ENCODE results near the gene PRDM15.

Gene PRDM15

GRCh38 chr21:41778930-41779600, 100.1 kb downstream of the PRDM15 start:
- DNase-seq (ENCODE audit: low read depth) = no peak

DNA sequence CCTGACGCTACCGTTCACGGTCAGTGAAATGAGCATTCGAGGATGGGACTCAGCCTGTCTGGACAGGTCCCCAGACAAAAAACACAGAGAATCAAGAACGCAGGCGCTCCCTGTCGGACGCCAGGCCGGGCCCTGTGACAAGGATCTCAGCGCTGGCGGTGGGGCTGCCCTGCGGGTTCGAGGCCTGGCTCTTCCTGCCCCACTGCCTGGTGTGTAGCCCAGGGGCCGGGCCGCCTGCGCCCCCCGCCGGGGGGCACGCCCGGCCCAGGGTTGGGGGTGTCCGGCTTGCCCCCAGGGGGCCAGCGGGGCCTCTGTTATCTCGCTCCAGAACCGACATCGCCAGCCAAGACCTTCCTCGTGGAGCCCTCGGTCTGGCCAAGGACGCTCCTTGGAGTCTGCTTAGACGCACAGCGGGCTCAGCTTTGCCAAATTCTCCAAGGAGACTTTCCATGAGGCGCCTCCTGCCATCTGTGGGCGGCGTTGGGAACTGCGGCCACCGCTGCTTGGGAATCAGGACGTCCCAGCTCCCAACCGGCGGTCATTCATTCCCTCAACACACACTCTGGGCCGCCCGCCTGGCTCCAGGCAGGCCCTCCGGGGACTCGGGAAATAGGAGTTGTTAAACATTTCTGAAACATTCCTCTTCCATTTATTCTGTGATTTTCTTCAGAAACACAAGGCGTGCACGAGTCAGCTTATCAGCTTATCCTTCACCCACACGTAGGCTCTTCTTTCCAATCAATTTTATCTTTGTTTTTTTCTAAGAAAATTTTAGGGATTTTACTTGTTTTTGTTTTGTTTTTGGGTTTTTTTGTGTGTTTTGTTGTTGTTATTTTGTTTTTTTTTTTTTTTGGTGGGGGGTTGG, 101.0 kb downstream of the PRDM15 start:
- no peak for DNase-seq (ENCODE audit: low read depth)

GRCh38 chr21:41776778-41777177, 102.4 kb downstream of the PRDM15 start:
- no peak for DNase-seq (ENCODE audit: low read depth)

DNA sequence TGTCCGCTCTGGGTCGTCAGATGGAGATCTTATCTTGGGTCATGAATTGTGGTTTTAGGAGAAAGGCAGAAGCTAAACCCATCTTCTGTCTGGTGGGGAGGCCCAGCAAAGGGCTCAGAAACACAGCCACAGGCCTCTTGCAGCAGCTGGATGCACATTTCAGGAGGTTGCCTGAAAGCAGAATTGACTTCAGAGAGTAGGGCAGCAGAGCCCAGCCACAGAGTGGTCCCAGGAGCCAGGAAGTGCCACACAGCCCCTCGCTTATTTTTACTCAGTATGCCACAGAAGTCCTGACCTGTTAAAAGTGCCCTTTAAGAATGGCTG, 104.0 kb downstream of the PRDM15 start:
- DNase-seq (ENCODE audit: low read depth) = no peak

GRCh38 chr21:41774467-41775148, 104.5 kb downstream of the PRDM15 start:
- no peak for DNase-seq (ENCODE audit: low read depth)

DNA sequence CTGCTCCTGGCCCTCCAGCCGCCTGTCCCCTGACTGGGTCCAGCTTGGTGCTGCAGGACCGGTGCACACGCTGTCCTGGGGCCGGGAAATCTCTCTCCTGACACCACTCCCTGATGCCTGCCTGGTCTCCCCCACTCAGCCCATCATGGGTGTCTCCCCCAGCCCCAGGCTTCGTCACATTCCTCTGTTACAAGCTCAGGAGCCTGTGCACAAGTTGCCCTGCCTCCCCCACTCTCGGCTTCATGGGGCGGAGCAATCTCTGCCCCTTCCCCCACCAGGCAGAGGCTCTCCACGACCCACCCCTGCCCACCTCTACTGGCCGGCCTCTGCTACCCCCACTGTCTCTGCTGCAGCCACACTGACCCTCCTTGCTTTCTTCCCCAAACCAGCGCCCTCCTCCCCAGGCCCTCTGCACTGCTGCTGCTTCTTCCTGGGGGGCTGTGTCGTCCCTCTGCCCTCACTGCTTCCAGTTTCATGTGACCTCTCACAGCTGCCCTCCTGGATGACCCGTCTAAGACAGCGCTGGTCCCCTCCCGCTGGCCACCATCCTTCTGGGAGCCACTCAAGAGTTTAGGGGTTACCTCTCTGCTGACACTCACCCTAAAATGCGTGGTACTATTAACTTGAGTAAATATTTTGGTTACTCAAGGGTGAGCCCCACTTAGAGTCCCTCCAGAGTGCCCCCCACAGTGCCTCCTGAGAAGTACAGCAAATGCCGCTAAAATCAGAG, 106.6 kb downstream of the PRDM15 start:
- no peak for DNase-seq (ENCODE audit: low read depth)

DNA sequence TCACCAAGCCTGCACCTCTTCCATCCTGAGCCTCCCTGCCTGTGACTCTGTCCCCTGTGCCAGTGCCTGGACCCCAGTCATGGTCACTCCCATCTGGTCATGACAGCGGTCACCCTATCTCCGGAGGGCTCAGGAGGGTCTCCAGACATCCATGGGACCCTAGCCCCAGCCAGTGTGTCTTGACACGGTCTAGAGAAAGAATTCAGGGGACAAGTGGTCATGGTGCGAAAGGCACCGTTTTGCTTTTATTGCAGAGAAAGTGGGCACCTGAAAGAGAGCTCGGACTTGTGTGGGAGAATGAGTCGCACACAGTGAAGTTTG, 107.6 kb downstream of the PRDM15 start:
- no peak for DNase-seq (ENCODE audit: low read depth)

DNA sequence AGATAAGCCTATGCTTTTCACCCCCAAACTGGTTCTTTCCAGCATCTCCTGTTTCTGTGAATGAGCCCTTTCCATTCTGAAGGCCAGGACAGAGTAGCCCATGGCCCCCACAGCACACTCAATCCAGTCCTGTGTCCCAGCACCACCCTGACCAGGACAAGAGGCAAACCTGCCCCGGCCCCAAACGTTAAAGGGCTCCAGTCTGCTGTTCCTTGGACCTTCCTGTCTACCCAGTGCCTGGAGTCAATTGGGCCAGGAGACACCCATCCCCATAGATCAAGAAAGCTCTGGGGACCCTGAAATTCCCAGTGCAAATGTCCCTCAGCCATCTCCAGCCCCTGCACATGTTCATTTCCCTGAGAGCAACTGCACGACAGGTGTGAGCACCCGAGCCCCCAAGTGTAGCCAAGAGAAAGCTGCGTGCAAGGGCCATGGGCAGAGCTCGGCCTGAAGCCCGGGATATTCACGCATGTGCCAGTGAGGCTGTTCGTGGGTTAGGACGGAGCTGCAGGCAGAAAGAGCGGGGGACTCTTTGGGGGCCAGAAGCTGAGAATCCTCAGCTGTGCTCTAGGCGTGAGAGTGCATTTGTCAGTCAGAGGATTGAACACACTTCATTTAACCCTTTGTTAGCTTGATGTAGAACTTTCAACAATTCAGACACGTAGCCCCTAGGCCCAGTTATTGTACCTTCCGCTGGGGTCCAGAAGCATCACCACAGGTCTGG, 108.1 kb downstream of the PRDM15 start:
- no peak for DNase-seq (ENCODE audit: low read depth)

GRCh38 chr21:41769933-41770332, 109.2 kb downstream of the PRDM15 start:
- DNase-seq (ENCODE audit: low read depth) = no peak

DNA sequence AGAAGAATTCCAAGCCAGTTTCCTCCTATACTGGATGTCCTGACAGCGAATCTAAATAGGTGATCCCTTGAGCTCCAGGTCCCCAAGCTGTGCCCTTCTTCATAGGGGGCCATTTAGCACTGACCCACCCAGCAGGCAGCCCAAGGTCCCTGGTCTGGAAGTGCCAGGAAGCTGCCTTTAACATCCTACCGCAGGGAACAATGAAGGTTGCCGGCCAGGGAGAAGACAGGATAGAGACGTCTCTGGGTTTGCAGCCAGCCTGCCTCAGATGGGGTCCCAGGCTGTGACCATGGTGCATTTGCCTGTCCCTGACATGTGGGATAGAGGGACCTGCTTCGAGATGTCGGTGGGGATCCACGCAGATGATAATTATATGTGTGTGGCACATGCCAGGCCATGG, 109.6 kb downstream of the PRDM15 start:
- no peak for DNase-seq (ENCODE audit: low read depth)

DNA sequence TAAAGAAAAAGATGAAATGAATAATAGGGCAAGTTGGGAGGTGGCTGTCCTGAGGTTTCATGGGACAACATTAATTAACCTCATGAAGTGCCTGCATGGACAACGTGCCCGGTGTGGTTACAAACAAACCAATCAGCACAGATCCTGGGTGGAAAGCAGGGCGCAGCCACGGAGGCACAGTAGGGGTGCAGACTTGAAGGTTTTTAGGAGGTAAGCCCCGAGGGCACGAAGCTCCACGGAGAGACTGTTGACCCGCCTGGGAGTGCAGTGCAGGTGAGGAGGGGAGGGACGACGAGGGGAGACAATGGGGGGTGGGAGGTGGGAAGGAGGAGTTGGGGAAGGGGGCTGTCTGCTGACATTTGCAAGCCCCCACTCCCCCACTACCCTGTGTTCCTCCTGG, 110.0 kb downstream of the PRDM15 start:
- no peak for DNase-seq (ENCODE audit: low read depth)

- DNase-seq (ENCODE audit: low read depth) = no peak
These were observed 110.6 kb downstream of the PRDM15 start for GRCh38 chr21:41768437-41769042.

- no peak for DNase-seq (ENCODE audit: low read depth)
These were observed 111.3 kb downstream of the PRDM15 start for GRCh38 chr21:41767606-41768436.

- DNase-seq (ENCODE audit: low read depth) = peak; percentile 25
These were observed 112.1 kb downstream of the PRDM15 start, which contains the start of gene RIPK4 for GRCh38 chr21:41766883-41767605. Gene RIPK4 (minus strand): TSS chr21:41767052. CDS start chr21:41767041, 11 bp downstream.

- no peak for DNase-seq (ENCODE audit: low read depth)
These were observed 112.9 kb downstream of the PRDM15 start for GRCh38 chr21:41765973-41766882.

GRCh38 chr21:41765420-41765821, 113.7 kb downstream of the PRDM15 start:
- no peak for DNase-seq (ENCODE audit: low read depth)

GRCh38 chr21:41764558-41765419, 114.4 kb downstream of the PRDM15 start:
- DNase-seq (ENCODE audit: low read depth) = no peak

GRCh38 chr21:41763996-41764395, 115.1 kb downstream of the PRDM15 start:
- no peak for DNase-seq (ENCODE audit: low read depth)
